Suppressor macrophage treated with lipopolysaccharide for 4 hours (primary cell): Measurements from ENCODE around the gene TRPC6.
A peak's percentile ranks its signal among the peaks of the same experiment; 100 is the strongest.

Experiments used
- DNase-seq: peaks from one replicate; pipeline ENCODE4 v3.0.0-alpha.2; 2020

The TRPC6 gene

GRCh38 chr11:101583251-101584128 lies at the start of gene TRPC6:
Gene TRPC6 (minus strand): TSS chr11:101584007. CDS start chr11:101583503, 504 bp downstream.
- no peak for DNase-seq

- no peak for DNase-seq
These were observed 36.2 kb upstream of the TRPC6 start for GRCh38 chr11:101620026-101620425.

GRCh38 chr11:101618709-101619108 lies 34.9 kb upstream of the TRPC6 start:
- DNase-seq = no peak

- no peak for DNase-seq
These were observed 34.0 kb upstream of the TRPC6 start for GRCh38 chr11:101617735-101618332.

- DNase-seq = no peak
These were observed 28.7 kb upstream of the TRPC6 start for GRCh38 chr11:101612481-101612880.

- DNase-seq = no peak
These were observed 17.1 kb upstream of the TRPC6 start for GRCh38 chr11:101600924-101601323.

GRCh38 chr11:101586965-101587364 lies 3.2 kb upstream of the TRPC6 start:
- no peak for DNase-seq

GRCh38 chr11:101584655-101585054 lies 848 bp upstream of the TRPC6 start:
- DNase-seq = no peak

- DNase-seq = no peak
These were observed 315 bp upstream of the TRPC6 start for GRCh38 chr11:101584129-101584515.

GRCh38 chr11:101582989-101583250 lies 887 bp downstream of the TRPC6 start:
- no peak for DNase-seq

- DNase-seq = no peak
These were observed 1.4 kb downstream of the TRPC6 start for GRCh38 chr11:101582236-101582988.

GRCh38 chr11:101577461-101577860 lies 6.3 kb downstream of the TRPC6 start:
- no peak for DNase-seq

GRCh38 chr11:101576456-101576855 lies 7.4 kb downstream of the TRPC6 start:
- DNase-seq = no peak

- no peak for DNase-seq
These were observed 8.9 kb downstream of the TRPC6 start for GRCh38 chr11:101574886-101575285.

GRCh38 chr11:101567071-101567470 lies 16.7 kb downstream of the TRPC6 start:
- DNase-seq = no peak

- no peak for DNase-seq
These were observed 17.2 kb downstream of the TRPC6 start for GRCh38 chr11:101566626-101567025.

- no peak for DNase-seq
These were observed 20.6 kb downstream of the TRPC6 start for GRCh38 chr11:101563166-101563565.

- DNase-seq = no peak
These were observed 28.4 kb downstream of the TRPC6 start for GRCh38 chr11:101555366-101555765.

- DNase-seq = peak; percentile 35
These were observed 29.9 kb downstream of the TRPC6 start for GRCh38 chr11:101553891-101554292.

GRCh38 chr11:101552888-101553287 lies 30.9 kb downstream of the TRPC6 start:
- peak; percentile 11 for DNase-seq

GRCh38 chr11:101528541-101528940 lies 55.3 kb downstream of the TRPC6 start:
- DNase-seq = no peak

- DNase-seq = no peak
These were observed 60.1 kb downstream of the TRPC6 start for GRCh38 chr11:101523634-101524260.

- no peak for DNase-seq
These were observed 60.6 kb downstream of the TRPC6 start for GRCh38 chr11:101523193-101523592.
